OCI-LY7 (cell line): Measurements from ENCODE around the gene CHST6. TPM values are rescaled to one million over a fixed set of nuclear protein-coding genes. Genes with fewer than 3 reads are reported as not detected.

ENCODE experiments used
- BruUV-seq: library from RNA; stranded (reverse); fragments of 400-500 nt; replicated peaks from 2 replicates; lab custom pipeline; 2021; lab: Mats Ljungman, UMichigan
- CTCF ChIA-PET: fragments of 300-600 bp; sonication (Branson Sonifier 250); formaldehyde crosslinking; loops from one replicate; lab custom pipeline; 2022; ENCODE audit warnings: antibody characterized with exemption; ENCODE audit not compliant: unreplicated experiment; lab: Charles Lee
- POLR2A ChIA-PET: fragments of 300-600 bp; sonication (Branson Sonifier 250); formaldehyde crosslinking; loops from one replicate; lab custom pipeline; 2022; ENCODE audit warnings: antibody characterized with exemption; lab: Charles Lee
- DNase-seq: peaks from one replicate; pipeline ENCODE4 v3.0.0-alpha.2; 2015; ENCODE audit warnings: low spot score
- H2AFZ ChIP-seq: fragments of 200-600 bp; sonication (generic), shearing (Covaris generic); 2 replicates; pipeline ENCODE4 v1.6.1; 2014; ENCODE audit warnings: mild to moderate bottlenecking, antibody characterized with exemption, low read length, moderate library complexity
- H3K27ac ChIP-seq: fragments of 200-600 bp; sonication (generic); 2 replicates; pipeline ENCODE4 v1.5.1; 2014; ENCODE audit warnings: mixed run types, low read depth, mild to moderate bottlenecking, moderate library complexity, low read length, inconsistent platforms; ENCODE audit not compliant: poor library complexity, severe bottlenecking
- H3K36me3 ChIP-seq: fragments of 200-600 bp; sonication (generic); 2 replicates; pipeline ENCODE4 v1.6.1; 2014; ENCODE audit warnings: mild to moderate bottlenecking, antibody characterized with exemption, low read length, moderate library complexity, mixed read lengths; ENCODE audit not compliant: insufficient read depth
- H3K4me1 ChIP-seq: fragments of 200-600 bp; sonication (generic); 2 replicates; pipeline ENCODE4 v1.5.1; 2014; ENCODE audit warnings: mild to moderate bottlenecking, low read length; ENCODE audit not compliant: insufficient read depth, poor library complexity, severe bottlenecking
- H3K4me2 ChIP-seq: fragments of 200-600 bp; sonication (generic); 2 replicates; pipeline ENCODE4 v1.6.1; 2014; ENCODE audit warnings: mild to moderate bottlenecking, low read length
- H3K4me3 ChIP-seq: fragments of 200-600 bp; sonication (generic); 2 replicates; pipeline ENCODE4 v1.5.1; 2014; ENCODE audit warnings: mild to moderate bottlenecking, low read depth, low read length; ENCODE audit not compliant: poor library complexity, severe bottlenecking
- H3K79me2 ChIP-seq: fragments of 200-600 bp; sonication (generic); 2 replicates; pipeline ENCODE4 v1.6.1; 2016; ENCODE audit warnings: low read depth, mild to moderate bottlenecking, low read length, moderate library complexity, mixed read lengths; ENCODE audit not compliant: insufficient read depth
- H3K9me2 ChIP-seq: fragments of 200-600 bp; sonication (generic); 2 replicates; pipeline ENCODE4 v1.6.1; 2016; ENCODE audit warnings: mild to moderate bottlenecking, low read length, mixed read lengths; ENCODE audit not compliant: insufficient read depth
- H3K9me3 ChIP-seq: fragments of 200-600 bp; sonication (generic); 2 replicates; pipeline ENCODE4 v1.6.1; 2014; ENCODE audit warnings: mild to moderate bottlenecking, mixed run types, low read length, mixed read lengths
- H4K20me1 ChIP-seq: fragments of 200-600 bp; sonication (generic); 2 replicates; pipeline ENCODE4 v1.6.1; 2014; ENCODE audit warnings: mild to moderate bottlenecking, antibody characterized with exemption, low read length, moderate library complexity, mixed read lengths; ENCODE audit not compliant: insufficient read depth
- CTCF ChIP-seq: fragments of 200-600 bp; sonication (generic); conservative IDR thresholded peaks from 2 replicates; pipeline ENCODE4 v1.5.1; 2014; ENCODE audit warnings: mild to moderate bottlenecking, antibody characterized with exemption, low read length, moderate library complexity, mixed read lengths
- EZH2phosphoT487 ChIP-seq: fragments of 200-600 bp; sonication (generic); IDR thresholded peaks from 2 replicates; pipeline ENCODE4 v1.6.1; 2018; ENCODE audit warnings: low read depth, borderline replicate concordance, mild to moderate bottlenecking, mixed run types, antibody characterized with exemption, low read length, moderate library complexity, mixed read lengths
- intact Hi-C: fragments of 100-400 bp; cut with micrococcal nuclease; formaldehyde crosslinking; loops from one replicate; pipeline ENCODE4 v1.10.0; 2022; ENCODE audit not compliant: unreplicated experiment
- total RNA-seq, 2 experiments: library from RNA; depleted of rRNA in 1 of 2; stranded (reverse); fragments of >200 nt in 1 of 2; shearing (Covaris generic) in 1 of 2; gene quantifications; 2 replicates each; pipeline ENCODE4 v1.2.3, GENCODE V29; 2014 to 2022

Gene CHST6
- total RNA-seq, 2 experiments from 2014 or later, result 0.06 TPM; not detected in 1

GRCh38 chr16:75529959-75530358, 34.7 kb upstream of the CHST6 start:
- TF ChIP-seq EZH2phosphoT487 (no peak), CTCF (no peak)
- DNase-seq, result no peak

GRCh38 chr16:75529056-75529905, 34.0 kb upstream of the CHST6 start:
- Histone ChIP-seq H2AFZ (no peak overlapping the region), H3K36me3 (no peaks in the 10 kb centered on the region), H3K4me3 (no peak overlapping the region), H3K9me2 (no peaks in the 10 kb centered on the region), H3K9me3 (no peaks in the 10 kb centered on the region), H3K4me2 (no peak overlapping the region), H4K20me1 (no peaks in the 10 kb centered on the region), H3K27ac (no peak overlapping the region), H3K4me1 (no peaks in the 10 kb centered on the region), H3K79me2 (no peaks in the 10 kb centered on the region)
- no TSS peak for BruUV-seq
- no peak for DNase-seq
- ChIA-PET POLR2A (no interaction called here), CTCF (no interaction called here)
- TF ChIP-seq EZH2phosphoT487, result no peak
- no peak for TF ChIP-seq CTCF
- intact Hi-C loops, result no loop called here

More at GRCh38 chr16:75529959-75530358, 34.7 kb upstream of the CHST6 start:
- H4K20me1 ChIP-seq, result no peaks in the 10 kb centered on the region
- ChIA-PET CTCF (no interaction called here), POLR2A (no interaction called here)
- H3K27ac ChIP-seq, result no peak overlapping the region
- H3K9me3 ChIP-seq, result no peaks in the 10 kb centered on the region
- no peaks in the 10 kb centered on the region for H3K9me2 ChIP-seq
- no peaks in the 10 kb centered on the region for H3K4me1 ChIP-seq
- no peak overlapping the region for H3K4me3 ChIP-seq
- H3K79me2 ChIP-seq, result no peaks in the 10 kb centered on the region
- intact Hi-C loops, result no loop called here
- no peaks in the 10 kb centered on the region for H3K36me3 ChIP-seq
- no peak overlapping the region for H2AFZ ChIP-seq
- BruUV-seq, result no TSS peak
- H3K4me2 ChIP-seq, result no peak overlapping the region

- no peaks in the 10 kb centered on the region for H3K36me3 ChIP-seq
- ChIA-PET POLR2A (interaction anchor here (0.6 kb wide), 1 partner anchor 65 kb away, joined by 3 read pairs; no protein-coding TSS in a partner anchor), CTCF (no interaction called here)
- H4K20me1 ChIP-seq, result no peaks in the 10 kb centered on the region
- no peaks in the 10 kb centered on the region for H3K9me2 ChIP-seq
- no TSS peak for BruUV-seq
- no peak overlapping the region for H3K4me2 ChIP-seq
- no peaks in the 10 kb centered on the region for H3K4me1 ChIP-seq
- no peaks in the 10 kb centered on the region for H3K79me2 ChIP-seq
- no peaks in the 10 kb centered on the region for H3K9me3 ChIP-seq
- H3K4me3 ChIP-seq, result no peak overlapping the region
- H2AFZ ChIP-seq, result no peak overlapping the region
- DNase-seq, result no peak
- no peak for TF ChIP-seq CTCF
- TF ChIP-seq EZH2phosphoT487, result no peak
- intact Hi-C loops, result no loop called here
- H3K27ac ChIP-seq, result no peak overlapping the region
Observed at GRCh38 chr16:75527825-75528299, 32.6 kb upstream of the CHST6 start.
